Left colon (tissue), 2 donors: Measurements from ENCODE around the gene IRS2. TPM values are rescaled to one million over a fixed set of nuclear protein-coding genes. Genes with fewer than 3 reads are reported as not detected.
A peak's percentile ranks its signal among the peaks of the same experiment; 100 is the strongest.
"Not testable (repeated sequence)": the region's sequence is repeated elsewhere in the genome, so short reads cannot be mapped to it uniquely, and the experiment has no call there.

ENCODE experiments used
- ATAC-seq: fragments of 200-7000 bp; cut with Tn5 transposase; one replicate; pipeline ENCODE4 v1.9.1; 2020; ENCODE audit warnings: mild to moderate bottlenecking, moderate library complexity
- DNase-seq, 2 donors: peaks; one replicate each; pipeline ENCODE4 v3.0.0-alpha.2; 2020
- intact Hi-C, 2 donors: fragments of 100-400 bp; cut with DNase I in 1 of 2; cut with micrococcal nuclease in 1 of 2; formaldehyde crosslinking; loops; one replicate each; pipeline versions ENCODE4 v1.11.2 to v1.14.0; 2022; cut with DNase I, micrococcal nuclease
- total RNA-seq, 2 donors: library from RNA; stranded (reverse); fragmentation: NEBNext Ultra II Directional; extraction: Animal tissue kit (Norgen Biotek cat#: 25700); gene quantifications; one replicate each; pipeline ENCODE4 v1.2.1, GENCODE V29; 2021
- donor health status: DM: no; HTN: no; CAD: no.
- donor health status: DM: yes; HTN: yes; CAD: no.

The IRS2 gene
- total RNA-seq, 2 donors from 2014 or later = 11.4 to 17.9 TPM

- intact Hi-C loops = no loop called here
- ATAC-seq = peak; percentile 72
- peak; percentile 75 to 78 for DNase-seq
Measured at GRCh38 chr13:109744512-109745051, 41.8 kb downstream of the IRS2 start.

- peak; percentile 35 to 60 for DNase-seq
- intact Hi-C loops = no loop called here
- ATAC-seq = peak; percentile 86
Measured at GRCh38 chr13:109743706-109744453, 42.5 kb downstream of the IRS2 start.

GRCh38 chr13:109741966-109742365 is 44.4 kb downstream of the IRS2 start:
- intact Hi-C loops = no loop called here
- DNase-seq = no peak
- ATAC-seq = no peak

GRCh38 chr13:109740721-109741120 is 45.7 kb downstream of the IRS2 start:
- DNase-seq = no peak
- intact Hi-C loops = no loop called here
- no peak for ATAC-seq

GRCh38 chr13:109740121-109740520 is 46.3 kb downstream of the IRS2 start:
- intact Hi-C loops = no loop called here

GRCh38 chr13:109738298-109738746 is 48.1 kb downstream of the IRS2 start:
- intact Hi-C loops = no loop called here
- DNase-seq (no peak), ATAC-seq (no peak)

More at GRCh38 chr13:109740121-109740520, 46.3 kb downstream of the IRS2 start:
- no peak for DNase-seq
- ATAC-seq = no peak

GRCh38 chr13:109737606-109738005 is 48.8 kb downstream of the IRS2 start:
- intact Hi-C loops = no loop called here
- no peak for ATAC-seq
- no peak for DNase-seq

- no peak for ATAC-seq
- no peak for DNase-seq
- intact Hi-C loops = no loop called here
Measured at GRCh38 chr13:109737046-109737573, 49.3 kb downstream of the IRS2 start.

GRCh38 chr13:109735436-109735966 is 50.9 kb downstream of the IRS2 start:
- no peak for ATAC-seq
- no peak for DNase-seq
- intact Hi-C loops = no loop called here

GRCh38 chr13:109734002-109734785 is 52.2 kb downstream of the IRS2 start:
- DNase-seq = no peak
- intact Hi-C loops = no loop called here
- ATAC-seq = no peak

GRCh38 chr13:109733550-109733949 is 52.8 kb downstream of the IRS2 start:
- intact Hi-C loops = no loop called here
- no peak for ATAC-seq
- no peak for DNase-seq

- ATAC-seq, DNase-seq, intact Hi-C loops: not testable (repeated sequence)
Measured at GRCh38 chr13:109732470-109733170, 53.8 kb downstream of the IRS2 start.

GRCh38 chr13:109730812-109731335 is 55.5 kb downstream of the IRS2 start:
- DNase-seq (no peak), ATAC-seq (no peak)
- intact Hi-C loops = no loop called here

GRCh38 chr13:109728791-109729731 is 57.3 kb downstream of the IRS2 start:
- intact Hi-C loops = no loop called here
- DNase-seq = no peak
- ATAC-seq = no peak

GRCh38 chr13:109728061-109728460 is 58.3 kb downstream of the IRS2 start:
- intact Hi-C loops = no loop called here
- DNase-seq = no peak
- ATAC-seq = no peak

GRCh38 chr13:109727251-109727650 is 59.1 kb downstream of the IRS2 start:
- no peak for DNase-seq
- no peak for ATAC-seq
- intact Hi-C loops = no loop called here

- ATAC-seq = no peak
- DNase-seq = no peak
- intact Hi-C loops = no loop called here
Measured at GRCh38 chr13:109725995-109726637, 60.3 kb downstream of the IRS2 start.
